ENCODE measurements around the gene REPS1. TPM values are rescaled to one million over a fixed set of nuclear protein-coding genes. Genes with fewer than 3 reads are reported as not detected.

The REPS1 gene
- total RNA-seq, 2 donors from 2014 or later, result 38.6 to 97.1 TPM

DNA sequence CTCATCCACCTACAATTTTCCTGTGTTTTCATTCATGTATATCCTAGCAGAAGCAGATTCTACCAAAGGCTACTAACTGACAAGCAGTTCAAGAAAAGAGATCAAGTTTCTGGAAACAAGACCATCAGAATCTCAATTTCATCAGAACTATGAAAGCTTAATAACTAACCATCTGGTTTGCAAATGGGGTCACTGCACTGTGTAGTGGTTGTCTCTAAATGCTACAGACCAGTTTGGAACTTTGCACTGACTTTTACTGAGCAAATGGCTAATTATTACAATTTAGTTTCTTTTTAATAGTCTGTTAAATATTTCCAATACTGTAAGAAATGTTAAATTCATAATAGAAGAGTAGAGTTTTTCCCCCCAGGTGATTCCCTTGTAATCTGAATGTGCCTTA is 64.5 kb downstream of the REPS1 start:
- TF ChIP-seq POLR2AphosphoS5 (IDR thresholded peaks at IDR 0.05) (no peak), POLR2A (IDR thresholded peaks at IDR 0.05) (no peak)
- TF ChIP-seq, protein P1, sequence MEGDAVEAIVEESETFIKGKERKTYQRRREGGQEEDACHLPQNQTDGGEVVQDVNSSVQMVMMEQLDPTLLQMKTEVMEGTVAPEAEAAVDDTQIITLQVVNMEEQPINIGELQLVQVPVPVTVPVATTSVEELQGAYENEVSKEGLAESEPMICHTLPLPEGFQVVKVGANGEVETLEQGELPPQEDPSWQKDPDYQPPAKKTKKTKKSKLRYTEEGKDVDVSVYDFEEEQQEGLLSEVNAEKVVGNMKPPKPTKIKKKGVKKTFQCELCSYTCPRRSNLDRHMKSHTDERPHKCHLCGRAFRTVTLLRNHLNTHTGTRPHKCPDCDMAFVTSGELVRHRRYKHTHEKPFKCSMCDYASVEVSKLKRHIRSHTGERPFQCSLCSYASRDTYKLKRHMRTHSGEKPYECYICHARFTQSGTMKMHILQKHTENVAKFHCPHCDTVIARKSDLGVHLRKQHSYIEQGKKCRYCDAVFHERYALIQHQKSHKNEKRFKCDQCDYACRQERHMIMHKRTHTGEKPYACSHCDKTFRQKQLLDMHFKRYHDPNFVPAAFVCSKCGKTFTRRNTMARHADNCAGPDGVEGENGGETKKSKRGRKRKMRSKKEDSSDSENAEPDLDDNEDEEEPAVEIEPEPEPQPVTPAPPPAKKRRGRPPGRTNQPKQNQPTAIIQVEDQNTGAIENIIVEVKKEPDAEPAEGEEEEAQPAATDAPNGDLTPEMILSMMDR (IDR thresholded peaks at IDR 0.05), result no peak
- Histone ChIP-seq H3K4me3 (no peak overlapping the region), H3K4me1 (replicated peaks) (no peaks in the 10 kb centered on the region), H3K36me3 (no peaks in the 10 kb centered on the region), H3K27ac (no peak overlapping the region), H3K27me3 (replicated peaks; ENCODE audit: insufficient read depth) (no peaks in the 10 kb centered on the region), H3K9me3 (no peaks in the 10 kb centered on the region)
- intact Hi-C loops (cut with DNase I), result no loop called here
- no peak for DNase-seq (ENCODE audit: low spot score)

DNA sequence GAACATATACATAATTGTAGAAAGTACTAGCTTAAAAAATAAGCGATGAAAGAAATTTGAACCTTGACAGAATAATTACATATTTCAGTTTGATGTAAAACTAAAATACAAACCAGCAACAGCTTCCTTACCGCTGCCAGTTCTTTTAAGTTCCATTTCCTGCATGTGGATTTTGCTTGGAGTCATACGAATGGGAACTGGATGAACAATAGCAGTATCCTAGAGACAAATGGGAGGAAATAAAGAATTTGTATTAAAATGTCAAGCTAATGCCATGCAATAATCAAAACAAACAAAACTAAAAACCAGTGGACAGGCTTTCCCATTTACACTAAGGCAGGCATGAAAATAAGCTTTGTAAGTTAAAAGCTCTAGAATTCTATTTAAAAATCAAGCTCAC is 67.1 kb downstream of the REPS1 start:
- no peak for DNase-seq (ENCODE audit: low spot score)
- Histone ChIP-seq H3K27ac (no peak overlapping the region), H3K4me3 (no peak overlapping the region), H3K4me1 (replicated peaks) (no peaks in the 10 kb centered on the region), H3K27me3 (replicated peaks; ENCODE audit: insufficient read depth) (no peaks in the 10 kb centered on the region), H3K36me3 (no peaks in the 10 kb centered on the region), H3K9me3 (no peaks in the 10 kb centered on the region)
- 84% methylated on average over 3 of the region's 3 CpGs for WGBS
- TF ChIP-seq, protein P1 (IDR thresholded peaks at IDR 0.05), result no peak
- TF ChIP-seq POLR2AphosphoS5 (IDR thresholded peaks at IDR 0.05) (no peak), POLR2A (IDR thresholded peaks at IDR 0.05) (no peak)
- intact Hi-C loops (cut with DNase I), result no loop called here

DNA sequence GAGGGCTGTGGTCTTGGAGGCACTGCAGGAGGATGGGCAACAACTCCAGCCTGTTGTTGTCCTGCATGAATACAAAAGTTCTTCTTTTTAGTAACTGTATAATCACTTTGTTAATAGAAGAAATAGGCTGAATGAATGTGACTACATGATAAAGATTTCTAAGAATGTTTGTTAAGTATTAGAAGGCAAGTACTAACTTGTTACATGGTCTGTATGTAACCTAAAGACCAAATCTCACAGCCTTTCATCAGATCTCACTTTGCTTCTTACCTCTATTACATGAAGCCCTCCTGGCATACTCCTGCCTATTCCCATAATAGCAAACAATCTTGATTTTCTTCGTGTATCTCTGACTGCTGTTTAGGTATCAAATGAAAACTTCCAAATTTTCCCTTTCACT is 73.4 kb downstream of the REPS1 start:
- Histone ChIP-seq H3K4me3 (no peak overlapping the region), H3K27me3 (replicated peaks; ENCODE audit: insufficient read depth) (no peaks in the 10 kb centered on the region), H3K4me1 (replicated peaks) (no peaks in the 10 kb centered on the region), H3K9me3 (no peaks in the 10 kb centered on the region), H3K27ac (no peak overlapping the region), H3K36me3 (peaks cover 0 to 5% of the 10 kb centered on the region in 2 donors)
- 53% methylated on average over 1 of the region's 1 CpG for WGBS
- intact Hi-C loops (cut with DNase I), result no loop called here
- TF ChIP-seq POLR2A (IDR thresholded peaks at IDR 0.05) (no peak), POLR2AphosphoS5 (IDR thresholded peaks at IDR 0.05) (no peak)
- TF ChIP-seq, protein P1 (IDR thresholded peaks at IDR 0.05), result no peak
- no peak for DNase-seq (ENCODE audit: low spot score)

DNA sequence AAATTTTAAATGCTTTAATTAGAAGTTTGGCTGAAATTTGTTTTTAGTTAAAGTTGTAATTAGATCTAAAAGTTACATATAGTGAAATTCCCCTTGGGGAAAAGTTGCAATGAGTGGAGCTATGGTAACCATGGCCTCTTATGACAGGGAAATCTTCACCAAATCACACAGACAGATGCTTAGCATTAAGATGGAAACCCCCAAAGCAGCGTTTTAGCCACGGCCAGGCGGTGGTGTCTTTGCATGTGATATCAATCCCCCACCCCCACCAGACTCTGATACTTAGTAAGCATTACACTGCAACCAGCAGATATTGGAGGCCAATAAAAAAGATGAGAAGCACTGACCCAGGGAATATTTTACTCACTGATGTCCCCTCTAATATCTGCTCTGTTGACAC is 75.7 kb downstream of the REPS1 start:
- DNase-seq (ENCODE audit: low spot score), result no peak
- intact Hi-C loops (cut with DNase I), result no loop called here
- Histone ChIP-seq H3K36me3 (peaks cover 0 to 5% of the 10 kb centered on the region in 2 donors), H3K27me3 (replicated peaks; ENCODE audit: insufficient read depth) (no peaks in the 10 kb centered on the region), H3K4me1 (replicated peaks) (no peaks in the 10 kb centered on the region), H3K27ac (no peak overlapping the region), H3K9me3 (no peaks in the 10 kb centered on the region), H3K4me3 (no peak overlapping the region)
- TF ChIP-seq POLR2A (IDR thresholded peaks at IDR 0.05), result no peak
- TF ChIP-seq POLR2AphosphoS5 (IDR thresholded peaks at IDR 0.05), result no peak
- TF ChIP-seq, protein P1 (IDR thresholded peaks at IDR 0.05), result no peak
- WGBS, result 81% methylated on average over 3 of the region's 3 CpGs

DNA sequence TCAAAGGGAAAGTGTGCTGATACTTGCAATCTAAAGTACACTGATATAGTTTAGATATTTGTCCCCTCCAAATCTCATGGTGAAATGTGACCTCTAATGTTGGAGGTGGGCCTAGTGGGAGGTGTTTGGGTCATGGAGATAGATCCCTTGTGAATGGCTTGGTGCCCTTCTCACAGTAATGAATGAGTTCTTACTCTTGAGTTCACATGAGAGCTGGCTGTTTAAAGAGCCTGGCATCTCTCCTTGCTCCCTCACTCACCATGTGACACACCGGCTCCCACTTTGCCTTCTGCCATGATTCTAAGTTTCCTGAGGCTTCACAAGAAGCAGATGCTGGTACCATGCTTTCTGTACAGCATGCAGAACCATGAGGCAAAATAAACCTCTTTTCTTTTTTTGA is 78.1 kb downstream of the REPS1 start:
- Histone ChIP-seq H3K4me3 (no peak overlapping the region), H3K36me3 (peaks cover 0 to 5% of the 10 kb centered on the region in 2 donors), H3K4me1 (replicated peaks) (no peaks in the 10 kb centered on the region), H3K27me3 (replicated peaks; ENCODE audit: insufficient read depth) (no peaks in the 10 kb centered on the region), H3K9me3 (no peaks in the 10 kb centered on the region), H3K27ac (no peak overlapping the region)
- intact Hi-C loops (cut with DNase I), result no loop called here
- no peak for TF ChIP-seq POLR2AphosphoS5 (IDR thresholded peaks at IDR 0.05)
- no peak for TF ChIP-seq POLR2A (IDR thresholded peaks at IDR 0.05)
- TF ChIP-seq, protein P1 (IDR thresholded peaks at IDR 0.05), result no peak
- 80% methylated on average over 1 of the region's 1 CpG for WGBS
- no peak for DNase-seq (ENCODE audit: low spot score)

Measured in prostate gland (tissue), 2 donors.